Stimulated activated CD4-positive, alpha-beta T cell treated with anti-CD3 and anti-CD28 coated beads, Interleukin-12 subunit alpha, Interleukin-12 subunit beta, amount 100 ng/mL, for 4 hours (primary cell): ENCODE measurements around the gene RAB27B.

Source experiments
- DNase-seq: peaks from one replicate; pipeline ENCODE4 v3.0.0-alpha.2; 2020

The RAB27B gene

GRCh38 chr18:54916507-54916906, 88.2 kb downstream of the RAB27B start:
- no peak for DNase-seq

- DNase-seq = no peak
Measured at GRCh38 chr18:54918060-54918459, 89.8 kb downstream of the RAB27B start.

GRCh38 chr18:54919412-54919811, 91.1 kb downstream of the RAB27B start:
- no peak for DNase-seq

GRCh38 chr18:54923339-54923956, 95.2 kb downstream of the RAB27B start:
- no peak for DNase-seq

- no peak for DNase-seq
Measured at GRCh38 chr18:54924948-54925347, 96.7 kb downstream of the RAB27B start.

GRCh38 chr18:54926593-54927325, 98.5 kb downstream of the RAB27B start:
- no peak for DNase-seq

GRCh38 chr18:54928236-54928635, 100.0 kb downstream of the RAB27B start:
- DNase-seq = no peak

GRCh38 chr18:54931152-54931551, 102.9 kb downstream of the RAB27B start:
- DNase-seq = no peak

- DNase-seq = no peak
Measured at GRCh38 chr18:54932472-54932871, 104.2 kb downstream of the RAB27B start.

- no peak for DNase-seq
Measured at GRCh38 chr18:54938506-54938905, 110.2 kb downstream of the RAB27B start.

GRCh38 chr18:54939361-54939917, 111.2 kb downstream of the RAB27B start:
- DNase-seq = no peak

GRCh38 chr18:54942144-54942543, 113.9 kb downstream of the RAB27B start:
- no peak for DNase-seq

GRCh38 chr18:54942569-54942968, 114.3 kb downstream of the RAB27B start:
- no peak for DNase-seq
